HG03045 (cell line): ENCODE measurements around the gene SAFB.

ENCODE experiments used
- ATAC-seq: cut with Tn5 transposase; IDR thresholded peaks from one replicate; pipeline ENCODE4 v1.9.1; 2021; ENCODE audit warnings: mild to moderate bottlenecking, moderate library complexity; ENCODE audit not compliant: unreplicated experiment

The SAFB gene

DNA sequence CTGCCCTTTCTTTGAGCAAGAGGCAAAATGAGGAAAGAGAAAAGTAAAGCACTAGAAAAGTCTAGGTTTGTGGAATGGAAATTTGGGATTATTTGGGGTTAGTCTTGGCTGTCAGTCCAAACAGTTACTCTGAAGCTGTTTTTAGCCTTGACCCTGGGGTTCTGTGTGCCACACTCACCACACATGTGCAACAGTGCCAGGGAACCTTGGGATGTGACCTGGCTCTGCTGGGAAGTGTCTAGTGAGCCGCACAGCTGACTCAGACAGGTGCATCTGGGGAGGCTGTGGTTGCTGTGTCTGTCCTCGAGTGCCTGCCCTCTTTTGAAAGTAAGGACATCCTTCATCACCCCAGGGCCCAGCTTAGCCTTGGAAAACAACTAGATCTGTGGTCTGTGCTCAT lies 41.6 kb downstream of the SAFB start:
- no peak for ATAC-seq

DNA sequence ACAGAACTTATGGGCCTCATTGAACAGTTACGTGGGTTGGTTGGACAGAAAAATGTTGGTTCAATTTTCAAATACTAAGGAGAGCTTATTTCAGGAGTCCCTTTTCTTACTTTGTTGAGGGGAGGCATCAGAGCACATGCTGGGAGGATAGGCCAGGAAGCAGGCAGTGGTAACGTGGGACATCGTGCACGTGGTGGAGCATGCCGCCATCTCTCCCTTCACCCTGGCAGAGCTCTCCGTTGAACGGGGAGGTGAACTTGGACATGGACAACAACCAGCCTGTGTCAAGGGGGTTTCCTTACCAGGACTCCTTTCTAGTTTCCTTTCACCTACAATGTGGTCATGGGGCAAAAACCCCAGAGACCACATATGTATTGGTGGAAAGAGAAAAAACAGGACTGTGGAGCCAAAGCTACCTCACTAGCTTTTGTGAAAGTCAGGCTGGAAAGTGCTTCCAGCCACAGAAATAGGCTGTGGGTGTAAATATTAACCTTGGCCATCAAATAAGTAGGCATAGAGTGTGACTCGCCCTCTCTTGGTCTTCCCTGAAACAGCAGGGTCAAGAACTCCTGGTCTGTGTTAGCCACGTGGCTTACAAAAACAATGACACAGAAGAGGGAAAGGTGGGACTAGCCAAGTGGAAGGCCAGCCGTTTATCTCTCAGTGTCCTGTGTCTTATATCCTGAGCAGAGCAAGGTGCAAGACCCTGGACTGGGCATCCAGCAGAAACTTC lies 43.1 kb downstream of the SAFB start:
- ATAC-seq, result no peak

DNA sequence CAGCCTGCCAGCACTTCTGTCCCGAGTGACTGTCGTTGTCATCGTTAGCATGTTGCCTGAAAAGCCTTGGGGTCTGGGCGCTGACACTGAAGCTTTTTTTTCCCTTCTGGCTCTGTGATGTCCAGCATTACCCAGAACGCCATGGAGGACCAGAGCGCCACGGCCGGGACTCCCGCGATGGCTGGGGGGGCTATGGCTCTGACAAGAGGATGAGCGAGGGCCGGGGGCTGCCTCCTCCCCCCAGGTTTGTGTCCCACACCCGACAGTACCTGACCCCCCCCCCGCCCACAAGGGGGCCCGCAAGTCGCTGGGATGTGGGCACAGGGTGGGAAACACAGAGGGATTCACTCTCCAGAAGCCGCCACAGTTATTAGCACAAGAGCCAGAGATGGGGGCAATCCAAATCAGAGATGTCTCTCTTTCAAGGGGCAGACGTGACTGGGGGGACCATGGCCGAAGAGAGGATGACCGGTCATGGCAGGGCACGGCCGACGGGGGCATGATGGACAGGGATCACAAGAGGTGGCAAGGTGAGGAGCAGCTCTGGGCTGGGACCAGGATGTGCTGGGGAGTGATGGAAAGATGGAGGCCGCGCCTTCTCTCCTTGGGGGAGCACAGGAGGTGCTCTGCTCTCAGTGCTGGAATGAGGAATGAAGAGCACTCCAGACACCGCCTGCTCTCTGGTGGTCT lies 44.2 kb downstream of the SAFB start:
- ATAC-seq, result no peak

DNA sequence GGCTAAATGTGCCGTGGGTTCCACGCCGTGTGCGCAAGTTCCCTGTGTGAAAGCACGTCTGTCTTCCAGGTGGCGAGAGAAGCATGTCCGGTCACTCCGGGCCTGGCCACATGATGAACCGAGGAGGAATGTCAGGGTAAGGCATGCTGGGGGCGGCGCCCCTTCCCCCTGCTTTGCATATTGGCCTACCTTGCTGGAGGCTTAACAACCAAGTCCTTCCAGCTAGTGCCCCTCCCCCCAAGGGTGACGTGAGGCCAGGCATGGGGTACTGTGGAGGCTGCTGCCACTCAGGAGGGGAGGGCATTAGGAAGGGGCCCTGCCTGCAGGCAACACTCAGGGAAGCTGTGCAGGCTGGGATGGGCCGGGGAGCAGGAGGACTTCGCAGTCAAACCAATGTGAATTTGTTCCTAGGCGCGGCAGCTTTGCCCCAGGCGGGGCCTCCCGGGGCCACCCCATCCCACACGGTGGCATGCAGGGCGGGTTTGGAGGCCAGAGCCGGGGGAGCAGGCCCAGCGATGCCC lies 44.9 kb downstream of the SAFB start:
- no peak for ATAC-seq

DNA sequence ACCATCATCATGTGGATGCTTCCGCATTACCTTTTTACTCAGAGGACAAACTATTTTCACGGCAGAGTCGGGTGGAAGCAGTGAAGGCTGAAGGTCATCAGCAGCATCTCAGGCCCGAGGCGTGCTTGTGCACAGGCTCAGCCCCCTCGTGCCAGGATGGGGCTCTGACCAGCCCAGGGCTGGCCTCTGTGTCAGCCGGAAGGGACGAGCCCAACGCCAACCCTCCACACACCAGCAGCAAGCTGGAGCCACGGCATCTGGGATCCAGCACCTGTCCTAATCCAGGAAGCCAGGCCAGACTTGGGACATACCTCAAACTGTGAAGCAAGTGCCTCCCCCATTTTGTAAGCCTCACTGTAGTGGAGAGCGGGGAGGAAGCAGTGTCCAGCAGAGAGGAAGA lies 46.3 kb downstream of the SAFB start:
- no peak for ATAC-seq

DNA sequence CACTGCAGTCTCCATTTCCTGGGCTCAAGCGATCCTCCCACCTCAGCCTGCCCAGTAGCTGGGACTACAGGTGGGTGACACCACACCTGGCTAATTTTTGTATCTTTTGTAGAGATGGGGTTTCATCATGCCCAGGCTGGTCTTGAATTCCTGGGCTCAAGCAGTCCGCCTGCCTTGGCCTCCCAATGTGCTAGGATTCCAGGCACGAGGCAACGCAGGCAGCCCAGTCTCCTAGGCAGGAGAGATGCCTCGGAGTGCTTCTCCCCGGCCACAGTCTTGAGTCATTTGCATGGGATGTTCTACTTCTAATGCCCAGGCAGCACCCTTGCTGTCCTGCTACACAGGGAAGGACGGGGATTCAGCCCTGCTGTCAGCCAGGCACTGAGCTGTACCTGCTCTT lies 48.7 kb downstream of the SAFB start:
- no peak for ATAC-seq

DNA sequence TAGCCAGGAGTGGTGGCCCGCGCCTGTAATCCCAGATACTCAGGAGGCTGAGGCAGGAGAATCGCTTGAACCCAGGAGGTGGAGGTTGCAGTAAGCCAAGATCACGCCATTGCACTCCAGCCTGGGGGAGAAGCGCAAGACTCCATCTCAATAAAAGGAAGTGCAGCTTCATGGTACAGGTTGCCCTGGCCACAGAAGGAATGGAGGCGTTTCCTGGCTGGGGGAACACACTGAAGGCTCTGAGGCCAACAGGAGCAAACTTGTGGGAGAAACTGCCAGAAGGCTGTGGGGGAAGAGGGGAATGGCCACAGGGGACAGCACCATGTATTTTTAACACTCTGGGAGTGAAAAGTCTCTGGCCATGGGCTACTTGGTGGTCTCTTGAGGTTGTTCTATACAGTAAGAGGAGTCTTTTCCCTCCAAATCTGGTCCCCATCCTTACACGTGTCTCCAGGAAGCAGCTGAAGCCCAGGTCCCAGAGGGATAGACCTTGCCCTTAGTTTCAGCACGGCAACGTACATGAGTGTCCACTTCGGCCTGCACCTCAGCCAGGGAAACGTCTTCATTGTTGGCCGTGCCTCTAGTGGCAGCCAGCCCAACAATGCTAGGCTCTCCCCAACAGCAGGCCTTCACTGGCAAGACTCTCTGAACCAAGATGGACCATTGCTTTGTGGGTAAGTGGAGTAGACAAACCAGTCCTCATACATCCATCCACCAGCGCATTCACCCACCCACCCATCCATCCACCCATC lies 50.0 kb downstream of the SAFB start:
- ATAC-seq, result no peak

DNA sequence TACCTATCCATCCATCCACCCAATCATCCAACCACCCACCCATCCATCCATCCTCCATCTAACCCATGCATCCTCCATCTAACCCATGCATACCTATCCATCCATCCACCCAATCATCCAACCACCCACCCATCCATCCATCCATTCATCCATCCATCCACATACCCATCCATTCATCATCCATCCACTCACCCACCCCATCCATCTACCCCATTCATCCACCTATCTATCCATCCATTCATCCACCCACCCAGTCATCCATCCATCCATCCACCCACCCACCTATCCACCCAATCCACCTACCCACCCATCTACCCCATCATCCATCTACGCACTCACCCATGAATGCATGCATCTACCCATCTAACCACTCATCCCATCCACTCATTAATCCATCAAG lies 50.9 kb downstream of the SAFB start:
- ATAC-seq, result no peak

GRCh38 chr19:5674714-5675113 lies 51.8 kb downstream of the SAFB start:
- ATAC-seq, result no peak

- no peak for ATAC-seq
These were observed 53.4 kb downstream of the SAFB start for GRCh38 chr19:5676105-5676771.

GRCh38 chr19:5676772-5677105 lies 53.9 kb downstream of the SAFB start:
- no peak for ATAC-seq

DNA sequence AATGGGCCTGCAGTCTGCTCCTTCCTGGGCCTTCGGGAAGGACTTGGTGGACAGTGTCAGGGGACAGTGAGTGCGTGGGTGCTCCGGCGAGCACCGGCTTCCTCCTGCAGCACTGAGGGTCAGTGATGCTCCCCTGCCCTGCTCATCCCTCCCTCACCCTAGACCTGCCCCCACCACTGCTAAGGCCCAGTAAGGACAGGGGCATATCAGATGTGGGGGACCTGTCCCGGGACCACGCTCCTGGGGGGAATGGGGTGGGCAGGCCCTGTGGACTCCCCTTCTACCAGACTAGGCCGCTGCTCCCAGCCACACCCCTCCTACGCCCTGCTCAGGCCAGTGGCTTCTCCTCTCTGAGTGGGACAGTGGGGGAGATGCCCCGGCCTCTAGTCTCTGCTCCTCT lies 54.3 kb downstream of the SAFB start:
- no peak for ATAC-seq

DNA sequence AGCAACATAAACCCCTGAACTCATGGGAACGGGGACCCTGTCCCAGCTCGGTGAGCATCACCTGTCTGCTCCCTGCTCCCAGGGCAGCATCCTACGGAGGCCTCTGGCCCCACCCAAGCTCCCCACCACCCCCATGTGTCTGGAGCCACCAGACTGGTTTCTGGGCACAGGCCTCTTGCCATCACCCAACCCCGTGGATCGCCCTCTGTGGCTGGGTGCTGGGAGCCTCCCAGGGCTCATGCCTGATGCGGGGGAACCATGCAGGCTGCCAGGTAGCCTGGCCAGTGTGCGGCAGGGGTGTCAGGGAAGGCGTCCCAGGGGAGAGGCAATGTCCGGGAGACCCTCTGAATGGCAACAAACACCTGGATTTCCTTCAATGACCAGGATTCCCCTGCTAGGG lies 54.7 kb downstream of the SAFB start:
- ATAC-seq, result no peak

- no peak for ATAC-seq
These were observed 55.3 kb downstream of the SAFB start for GRCh38 chr19:5678071-5678718.

- ATAC-seq, result no peak
These were observed 56.6 kb downstream of the SAFB start for GRCh38 chr19:5679289-5680083.

GRCh38 chr19:5680084-5680436 lies 57.2 kb downstream of the SAFB start:
- ATAC-seq, result no peak

DNA sequence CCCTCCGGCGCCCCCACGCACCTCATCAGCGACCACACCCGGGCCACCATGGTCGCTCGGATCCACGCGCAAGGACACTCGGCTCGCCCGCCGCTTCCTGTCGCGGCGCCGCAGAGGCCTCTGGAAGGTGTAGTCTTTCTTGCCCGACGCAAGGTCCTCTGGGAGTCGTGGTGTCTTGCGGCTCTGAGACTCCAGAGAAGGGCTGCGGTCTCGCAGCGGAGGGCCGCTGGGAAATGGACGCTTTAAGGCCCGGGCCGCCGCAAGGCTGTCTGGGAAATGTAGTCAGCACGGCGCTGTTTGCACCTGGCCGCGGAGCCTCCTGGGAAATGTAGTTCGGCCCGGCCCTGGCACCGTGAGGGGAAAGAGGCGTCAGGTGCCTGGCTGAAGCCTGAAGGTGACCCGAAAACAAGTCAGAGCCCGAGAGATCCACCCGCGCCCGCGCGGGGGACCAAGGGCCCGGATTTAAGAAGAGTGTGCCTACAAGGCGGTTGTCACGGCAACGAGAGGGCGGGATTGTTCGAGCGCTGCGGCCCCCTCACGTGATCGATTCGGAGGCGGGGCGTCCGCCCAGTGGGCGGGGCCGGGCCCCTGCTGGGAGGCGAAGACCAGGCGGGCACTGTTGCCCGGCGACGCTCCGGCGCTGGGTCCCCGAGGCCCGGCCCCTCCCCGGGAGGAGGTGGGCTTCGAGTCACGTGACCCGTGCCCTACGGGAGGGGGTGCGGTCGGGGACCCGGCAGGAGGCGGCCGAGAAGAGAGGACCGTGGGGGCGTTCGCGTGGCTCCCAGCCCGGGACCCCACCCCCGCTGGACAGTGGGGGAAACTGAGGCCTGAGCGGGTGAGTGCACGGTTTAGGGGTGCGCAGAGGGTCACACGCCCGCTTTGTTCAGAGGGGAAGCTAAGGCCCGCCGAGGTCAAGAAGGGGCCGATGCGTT lies 57.8 kb downstream of the SAFB start, which contains the start of the genes HSD11B1L and MICOS13:
Gene HSD11B1L, plus strand, starts transcription at position 591 of the 932 bp plus-strand sequence. CDS start 3,806 bp downstream, outside the sequence.
Gene MICOS13, minus strand, starts transcription at position 80 of the 932 bp plus-strand sequence. Its CDS starts 30 bp downstream, at position 50.
- ATAC-seq, result peak; percentile 82

DNA sequence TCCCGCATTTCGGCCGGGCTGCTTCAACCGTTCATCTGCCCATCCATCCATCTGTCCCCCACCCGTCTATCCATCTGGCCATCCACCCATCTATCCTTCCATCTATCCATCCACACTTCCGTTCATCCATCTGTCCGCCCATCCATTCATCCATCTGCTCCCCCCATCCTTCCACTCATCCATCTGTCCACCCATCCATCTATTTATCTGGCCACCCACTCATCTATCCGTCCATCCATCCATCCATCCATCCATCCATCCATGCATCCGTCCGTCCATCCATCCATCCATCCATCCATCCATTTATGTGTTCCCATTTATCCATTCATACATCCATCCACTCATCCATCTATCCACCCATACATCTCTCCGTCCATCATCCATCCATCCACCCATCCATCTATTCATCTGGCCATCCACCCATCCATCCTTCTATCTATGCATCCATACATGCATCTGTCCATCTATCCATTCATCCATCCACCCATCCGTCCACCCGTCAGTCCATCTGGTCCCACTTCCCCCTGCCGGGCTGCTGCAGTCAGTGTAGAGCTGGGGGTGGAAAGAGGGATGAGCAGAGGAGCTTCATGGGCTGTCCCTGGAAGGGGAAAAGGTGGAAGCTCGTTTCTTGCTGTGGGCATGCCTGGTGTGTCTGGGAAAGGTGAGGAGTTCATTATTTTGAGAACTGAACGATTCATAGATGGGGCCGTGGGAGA lies 58.7 kb downstream of the SAFB start:
- no peak for ATAC-seq
